NCI-H1417 treated with DMSO at 0.1 percent for 48 hours (cell line): Measurements from ENCODE around the gene LYPD8.

ENCODE experiments used
- DNase-seq: peaks from one replicate; lab custom pipeline; 2025; lab: John Stamatoyannopoulos, UW

LYPD8 gene

DNA sequence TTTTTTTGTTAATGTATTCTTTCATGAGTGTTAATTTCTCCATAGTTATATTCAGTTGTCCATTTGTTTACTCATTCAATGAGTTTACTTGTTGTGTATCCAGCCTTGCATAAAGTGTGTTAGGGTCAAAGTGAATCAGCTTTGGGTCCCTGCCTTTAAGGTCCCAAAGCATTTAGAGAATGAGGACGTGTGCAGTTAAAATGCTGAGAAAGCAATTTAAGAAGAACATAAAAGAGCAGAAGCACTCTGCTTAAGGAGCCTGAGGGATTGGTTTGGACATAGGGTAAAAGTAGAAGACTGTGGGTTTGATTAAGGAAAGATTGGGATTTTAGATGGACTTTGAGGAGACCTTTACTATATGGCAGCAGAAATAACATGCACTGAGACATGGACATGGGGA, 56.5 kb downstream of the LYPD8 start:
- no peak for DNase-seq

DNA sequence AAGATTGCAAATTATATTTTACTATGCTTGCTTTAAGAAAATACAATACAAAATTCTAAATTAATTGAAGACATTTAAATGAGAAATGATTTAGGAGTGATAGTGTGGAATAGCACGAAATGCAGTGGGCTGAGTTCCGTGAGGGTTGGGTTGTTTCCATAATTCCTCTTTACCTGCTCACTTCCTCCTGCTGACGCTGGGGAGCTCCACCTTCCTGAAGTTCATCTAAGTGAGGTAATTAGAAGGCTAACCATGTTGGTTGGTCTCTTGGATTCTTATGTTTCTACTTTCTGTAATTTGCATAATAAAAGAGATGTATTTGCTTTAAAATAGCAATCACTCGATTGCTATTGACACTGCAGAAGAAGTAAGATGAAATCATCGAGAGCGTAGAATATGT, 57.7 kb downstream of the LYPD8 start:
- no peak for DNase-seq

DNA sequence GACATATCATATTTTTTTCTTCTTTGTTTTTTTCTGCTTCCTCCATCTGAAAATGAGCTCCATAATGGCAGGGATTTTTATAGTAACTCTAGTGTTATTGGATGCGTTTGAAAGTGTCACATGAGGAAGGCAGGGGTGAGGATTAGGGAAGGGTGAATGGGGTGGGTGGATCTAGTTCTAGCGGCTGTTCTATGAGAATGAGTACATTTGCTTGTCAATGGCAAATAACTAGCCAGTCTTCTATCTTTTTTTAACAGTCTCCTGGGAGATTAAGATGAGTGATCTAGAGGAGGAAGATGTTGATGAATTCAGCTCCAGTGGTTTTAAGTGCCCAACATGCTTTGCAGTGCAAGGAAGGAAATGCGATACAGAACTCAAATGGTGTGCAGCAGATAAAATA, 58.8 kb downstream of the LYPD8 start:
- no peak for DNase-seq

DNA sequence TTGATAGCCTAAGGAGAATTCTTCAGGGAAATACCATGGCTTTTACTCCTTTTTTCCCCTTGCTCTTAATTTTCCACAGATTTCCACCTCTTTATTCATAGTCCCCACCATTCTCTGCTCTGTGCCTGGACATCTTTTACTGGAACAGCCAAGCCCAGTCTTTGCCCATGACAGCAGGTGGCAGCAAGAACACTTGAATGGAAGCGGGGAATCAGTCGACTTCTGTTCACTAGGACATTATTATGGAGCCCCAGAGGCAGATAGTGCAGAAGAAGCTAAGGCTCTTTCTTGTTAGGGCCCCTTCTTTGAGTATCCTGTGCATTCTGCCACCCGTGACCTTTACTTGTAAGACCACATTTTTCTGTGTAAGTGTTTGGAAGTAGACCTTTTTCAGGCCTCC, 59.3 kb downstream of the LYPD8 start:
- DNase-seq: no peak

- no peak for DNase-seq
Measured at GRCh38 chr1:248695451-248696132, 60.0 kb downstream of the LYPD8 start.

DNA sequence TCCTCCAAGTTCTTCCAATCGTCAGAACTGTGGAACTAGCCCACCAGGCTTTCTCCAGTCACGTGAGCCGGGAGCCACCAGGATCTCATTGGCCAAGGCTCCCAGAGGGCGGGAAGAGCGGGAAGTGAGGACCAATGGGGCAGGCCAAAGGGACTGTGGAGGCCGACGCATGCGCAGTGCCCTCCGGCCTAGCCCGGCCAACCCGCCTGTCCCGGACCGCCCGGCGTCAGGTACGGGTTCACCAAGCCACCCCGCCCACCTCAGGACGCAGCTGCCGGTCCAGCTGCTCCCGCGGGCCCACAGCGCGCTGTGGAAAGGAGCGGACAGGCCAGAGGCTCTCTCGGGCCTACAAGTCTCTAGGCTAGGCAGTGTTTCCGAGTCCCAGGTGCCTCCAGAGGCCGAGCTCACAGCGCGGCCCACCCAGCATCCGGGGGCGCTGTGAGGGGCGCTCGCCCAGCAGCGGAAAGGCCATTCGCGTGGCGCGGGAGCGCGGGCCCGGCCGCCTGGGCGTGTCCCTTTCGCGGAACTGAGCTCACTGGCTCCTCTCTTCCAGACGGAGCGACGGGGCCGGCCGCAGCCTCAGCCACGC, 63.9 kb downstream of the LYPD8 start:
- no peak for DNase-seq
